Stimulated activated CD8-positive, alpha-beta memory T cell treated with anti-CD3 and anti-CD28 coated beads, Interleukin-7, amount 100 ng/mL, for 48 hours (primary cell): Measurements from ENCODE around the gene ADAMTSL1.

Experiments
- DNase-seq, 2 donors: peaks; one replicate each; pipeline ENCODE4 v3.0.0-alpha.2; 2020; ENCODE audit warnings: low read depth in 1 of 2; ENCODE audit errors: extremely low read depth in 1 of 2

Gene ADAMTSL1

DNA sequence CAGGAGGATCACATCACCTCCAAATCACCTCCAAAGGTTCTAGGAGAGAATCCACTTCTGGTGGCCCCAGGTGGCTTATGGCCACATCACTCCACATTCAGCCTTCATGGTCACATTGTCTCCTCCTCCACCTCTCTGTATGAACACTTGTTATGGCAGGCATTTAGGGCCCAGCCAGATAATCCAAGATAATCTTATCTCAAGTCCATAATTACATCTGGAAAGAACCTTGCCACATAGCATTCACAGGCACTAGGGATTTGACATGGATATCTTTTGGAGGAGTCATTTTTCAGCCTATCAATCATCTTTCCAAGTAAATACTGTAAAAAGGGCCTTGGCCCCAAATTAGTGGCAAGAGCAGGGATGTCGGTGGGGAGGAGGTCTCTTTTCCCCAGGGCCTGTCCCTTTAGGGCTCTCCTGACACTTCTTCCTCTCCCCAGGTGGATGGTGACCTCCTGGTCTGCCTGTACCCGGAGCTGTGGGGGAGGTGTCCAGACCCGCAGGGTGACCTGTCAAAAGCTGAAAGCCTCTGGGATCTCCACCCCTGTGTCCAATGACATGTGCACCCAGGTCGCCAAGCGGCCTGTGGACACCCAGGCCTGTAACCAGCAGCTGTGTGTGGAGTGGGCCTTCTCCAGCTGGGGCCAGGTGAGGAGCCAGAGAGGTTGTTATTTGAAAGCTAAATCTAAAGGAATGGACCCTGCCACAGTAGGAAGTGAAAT, 418.2 kb downstream of the ADAMTSL1 start:
- no peak for DNase-seq

GRCh38 chr9:18893046-18893445, 419.1 kb downstream of the ADAMTSL1 start:
- DNase-seq: no peak

GRCh38 chr9:18893491-18893890, 419.5 kb downstream of the ADAMTSL1 start:
- no peak for DNase-seq

GRCh38 chr9:18896004-18896403, 422.1 kb downstream of the ADAMTSL1 start:
- DNase-seq: no peak

GRCh38 chr9:18896531-18897179, 422.7 kb downstream of the ADAMTSL1 start:
- DNase-seq: no peak

DNA sequence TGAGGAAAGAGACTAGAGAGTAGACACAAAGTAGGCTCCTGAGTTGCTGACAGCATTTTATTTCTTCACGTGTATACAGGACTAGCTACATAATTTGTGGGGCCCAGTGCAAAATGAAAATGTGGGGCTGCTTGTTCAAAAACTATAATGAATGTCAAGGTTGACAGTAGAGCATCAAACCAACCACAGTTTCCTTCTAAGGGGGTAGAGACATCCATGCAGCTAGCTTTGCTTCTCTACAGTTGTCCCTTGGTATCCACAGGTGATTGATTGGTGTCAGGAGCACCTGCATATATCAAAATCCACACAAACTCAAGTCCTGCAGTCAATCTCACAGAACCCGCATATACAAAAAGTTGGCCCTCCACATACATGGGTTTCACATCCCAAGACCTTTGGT, 429.5 kb downstream of the ADAMTSL1 start:
- no peak for DNase-seq

DNA sequence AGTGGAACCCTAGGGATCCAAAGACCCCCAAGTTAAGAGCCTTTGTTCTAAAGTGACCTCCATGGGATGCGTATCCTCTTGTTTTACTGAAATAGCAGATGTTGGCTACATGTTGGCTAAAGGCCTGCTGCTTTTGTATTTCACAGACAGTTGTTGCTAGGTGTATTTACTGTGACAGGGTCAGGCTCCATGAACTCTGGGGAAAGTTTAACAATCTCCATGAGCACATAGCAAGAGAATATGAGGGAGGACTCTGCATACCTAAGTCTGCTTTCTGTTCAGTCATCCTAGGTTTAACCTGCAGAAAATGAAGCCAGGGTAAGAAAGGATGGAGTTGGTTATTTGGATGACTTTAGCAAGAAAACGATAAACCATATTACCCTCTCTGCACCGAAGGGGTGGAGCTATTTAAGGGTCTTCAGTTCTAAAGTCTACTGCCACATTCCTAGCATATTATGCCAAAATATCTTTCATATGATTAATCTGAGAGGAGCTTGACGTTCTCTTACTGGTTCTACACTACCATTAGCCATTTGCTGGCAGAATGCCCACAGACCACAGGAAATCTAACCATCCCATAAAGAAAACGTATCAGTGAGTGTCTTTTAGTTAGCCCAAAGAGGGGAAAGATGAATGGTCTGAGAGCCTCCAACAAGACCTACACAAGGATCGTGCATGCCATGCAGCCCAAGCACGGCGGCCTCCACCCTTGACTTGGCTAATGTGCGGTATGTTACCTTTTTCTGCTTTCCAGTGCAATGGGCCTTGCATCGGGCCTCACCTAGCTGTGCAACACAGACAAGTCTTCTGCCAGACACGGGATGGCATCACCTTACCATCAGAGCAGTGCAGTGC, 431.3 kb downstream of the ADAMTSL1 start:
- DNase-seq: no peak

- DNase-seq: no peak
These were observed 432.1 kb downstream of the ADAMTSL1 start for GRCh38 chr9:18905883-18906629.

GRCh38 chr9:18906656-18907395, 432.9 kb downstream of the ADAMTSL1 start:
- no peak for DNase-seq

GRCh38 chr9:18907927-18908625, 434.1 kb downstream of the ADAMTSL1 start:
- DNase-seq: no peak

- DNase-seq: no peak
These were observed 435.4 kb downstream of the ADAMTSL1 start for GRCh38 chr9:18909140-18910018.

- DNase-seq: no peak
These were observed 436.5 kb downstream of the ADAMTSL1 start for GRCh38 chr9:18910435-18910834.

- no peak for DNase-seq
These were observed 437.0 kb downstream of the ADAMTSL1 start for GRCh38 chr9:18910916-18911315.

DNA sequence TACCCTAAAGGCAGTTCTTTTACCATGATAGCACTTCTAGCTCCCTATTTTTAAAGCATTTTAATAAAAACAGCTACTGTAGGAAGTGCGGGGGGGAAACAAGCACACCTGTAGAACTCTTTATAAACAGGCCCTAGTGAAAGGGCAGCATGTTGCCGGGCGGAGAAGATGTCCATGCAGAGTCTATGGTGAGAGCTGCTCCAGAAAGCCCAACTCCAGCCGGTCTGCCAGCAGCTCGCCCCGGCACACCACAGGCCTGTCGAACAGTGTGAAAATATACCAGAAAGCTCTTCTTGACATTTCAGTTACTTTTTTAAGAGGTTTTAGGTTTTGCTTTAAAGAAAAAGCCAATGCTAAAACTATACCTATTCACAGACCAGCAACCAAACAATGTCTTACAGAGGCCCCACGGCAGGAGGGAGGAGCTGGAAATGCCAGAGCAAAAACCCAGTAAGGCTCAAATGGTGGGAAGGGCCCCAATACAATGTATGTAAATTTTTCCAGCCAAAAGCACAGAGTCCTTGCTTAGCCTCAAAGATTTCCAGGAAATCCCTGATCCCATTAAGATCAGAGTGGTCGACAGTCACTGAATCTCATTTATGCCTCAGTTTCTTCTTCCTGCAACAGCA, 437.9 kb downstream of the ADAMTSL1 start:
- DNase-seq: no peak

DNA sequence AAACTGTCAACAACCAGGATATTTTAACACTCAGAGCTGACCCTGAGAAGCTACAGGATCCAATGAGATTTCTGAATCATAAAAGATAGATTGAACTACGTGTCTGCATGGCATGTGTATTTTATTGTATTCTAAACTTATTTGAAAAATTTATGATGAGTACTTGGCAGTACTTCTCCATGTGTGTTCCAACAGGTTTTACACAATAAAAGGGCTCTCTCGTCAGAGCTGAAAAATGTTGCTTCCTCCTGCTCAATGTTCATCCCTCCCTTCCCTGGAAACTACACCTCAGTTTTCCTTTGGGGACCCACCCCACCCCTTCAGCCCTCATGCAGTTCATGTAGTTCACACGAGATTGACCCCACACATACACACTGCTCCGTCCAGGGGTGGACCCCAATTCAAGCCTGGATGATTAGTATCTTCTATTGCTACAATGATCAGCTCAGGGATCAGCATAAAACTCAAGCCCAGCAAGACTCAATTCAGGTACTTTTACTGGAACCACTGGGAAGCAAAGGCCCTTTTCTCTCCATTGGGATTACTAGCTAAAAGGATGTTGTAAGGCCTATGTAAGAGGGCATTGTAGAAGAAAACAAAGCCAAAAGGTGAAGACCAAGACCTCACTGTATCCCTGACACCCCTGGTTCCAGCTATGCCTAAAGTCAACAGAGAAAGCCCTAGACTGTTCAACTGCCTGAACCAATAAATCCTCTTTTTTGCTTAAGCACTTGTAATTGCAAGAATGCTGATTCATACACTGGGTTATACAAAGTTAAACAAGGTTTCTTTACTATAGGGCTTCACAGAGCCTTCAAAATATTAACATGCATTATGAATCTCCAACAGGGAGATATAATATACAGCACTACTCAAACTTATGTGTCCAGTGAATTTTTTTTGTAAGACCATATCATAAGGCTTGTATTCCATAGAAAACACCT, 446.5 kb downstream of the ADAMTSL1 start:
- DNase-seq: no peak

- no peak for DNase-seq
These were observed 447.6 kb downstream of the ADAMTSL1 start for GRCh38 chr9:18921366-18922075.
